Activated T-cell treated with anti-CD3 and anti-CD28 coated beads, Interleukin-2, amount 50 U/mL, for 72 hours (primary cell): ENCODE measurements around the gene GNA14. TPM values are rescaled to one million over a fixed set of nuclear protein-coding genes. Genes with fewer than 3 reads are reported as not detected.

Experiments
- ATAC-seq, 2 donors: fragments of 150-1000 bp; cut with Tn5 transposase; replicated peaks in 1 of 2; 2 replicates each; pipeline ENCODE4 v1.10.0; 2021; ENCODE audit warnings: moderate library complexity in 2 of 2, mild to moderate bottlenecking in 1 of 2
- DNase-seq, 2 donors: peaks; one replicate each; pipeline ENCODE4 v3.0.0; 2021 to 2022; ENCODE audit warnings: mixed read lengths in 1 of 2
- H3K27ac Mint-ChIP-seq: one replicate; pipeline ENCODE4 v1.8.0; 2022; ENCODE audit warnings: mild to moderate bottlenecking, moderate library complexity, mixed read lengths
- H3K27me3 Mint-ChIP-seq: one replicate; pipeline ENCODE4 v1.8.0; 2022; ENCODE audit warnings: low read depth, mixed read lengths
- H3K36me3 Mint-ChIP-seq, 2 donors: one replicate each; pipeline ENCODE4 v1.8.0; 2022; ENCODE audit warnings: mixed read lengths in 2 of 2, mild to moderate bottlenecking in 1 of 2; ENCODE audit not compliant: insufficient read depth in 2 of 2
- H3K4me1 Mint-ChIP-seq: one replicate; pipeline ENCODE4 v1.8.0; 2022; ENCODE audit warnings: low read depth, mixed read lengths
- H3K4me3 Mint-ChIP-seq, 2 donors: one replicate each; pipeline ENCODE4 v1.8.0; 2022; ENCODE audit warnings: mild to moderate bottlenecking in 2 of 2, mixed read lengths in 2 of 2, moderate library complexity in 2 of 2
- H3K9me3 Mint-ChIP-seq, 2 donors: one replicate each; pipeline ENCODE4 v1.8.0; 2022; ENCODE audit warnings: mixed read lengths in 2 of 2
- total RNA-seq, 2 donors: library from RNA; stranded (reverse); gene quantifications; one replicate each; pipeline ENCODE4 v1.2.3, GENCODE V29; 2022

The GNA14 gene
- total RNA-seq, 2 donors from 2014 or later, result 0.29 TPM; not detected in 1

DNA sequence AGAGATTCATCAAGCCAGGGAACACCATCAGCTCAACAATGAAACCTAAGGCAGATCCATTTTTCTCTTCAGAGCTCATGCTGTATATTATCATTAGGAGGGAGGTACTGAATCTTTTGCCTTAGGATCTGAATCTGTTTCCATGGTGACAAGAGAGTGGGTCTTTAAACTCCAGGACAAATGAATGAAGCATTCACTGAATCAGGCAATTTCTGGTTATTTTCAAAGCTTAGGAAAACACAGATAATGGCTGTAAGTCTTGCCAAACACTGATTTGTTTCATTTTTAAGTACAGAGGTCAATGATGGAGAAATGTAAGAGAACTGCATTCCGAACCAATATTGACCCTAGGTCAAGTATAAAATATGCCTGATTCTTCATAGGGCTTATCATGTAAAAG is 84.9 kb downstream of the GNA14 start:
- peaks cover 8% of the 10 kb centered on the region for H3K4me1 Mint-ChIP-seq
- no peak overlapping the region for H3K27ac Mint-ChIP-seq
- no peaks in the 10 kb centered on the region for H3K36me3 Mint-ChIP-seq
- H3K27me3 Mint-ChIP-seq, result peaks cover 37% of the 10 kb centered on the region
- H3K9me3 Mint-ChIP-seq, result no peaks in the 10 kb centered on the region
- H3K4me3 Mint-ChIP-seq, result no peak overlapping the region
- ATAC-seq (no peak), DNase-seq (no peak)

DNA sequence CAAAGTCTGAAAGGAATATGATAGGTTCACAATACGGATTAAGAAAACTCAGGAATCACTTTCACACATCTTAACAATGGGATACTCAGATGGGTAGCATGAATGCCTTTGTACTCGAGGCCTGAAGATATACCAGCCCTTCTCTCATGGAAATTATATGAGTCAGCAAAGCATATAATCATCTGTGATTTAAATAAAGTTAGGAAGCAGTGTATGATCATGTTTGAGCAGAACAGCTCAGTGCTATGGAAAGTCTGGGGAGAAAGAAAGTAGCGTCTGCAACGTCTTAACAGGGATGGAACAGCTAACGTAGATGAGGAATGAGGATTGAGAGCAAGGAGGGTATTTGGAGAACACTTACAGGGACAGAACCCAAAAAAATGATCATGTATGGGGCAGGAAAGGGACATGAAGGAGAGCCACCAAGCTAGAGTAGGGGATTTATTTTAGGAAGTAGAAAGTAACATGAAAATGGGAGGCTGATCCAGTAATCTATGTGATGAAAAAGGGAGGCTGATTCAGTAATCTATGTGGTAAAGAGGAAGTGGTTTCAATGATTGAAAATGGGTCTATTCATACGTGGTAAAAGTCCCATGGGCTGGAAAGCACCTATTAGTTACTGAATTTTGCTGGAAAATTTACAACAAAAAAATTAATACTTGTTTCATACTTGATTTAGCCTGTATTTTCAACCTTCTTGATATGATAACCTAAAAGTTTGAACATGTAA is 85.9 kb downstream of the GNA14 start:
- ATAC-seq, result no peak
- no peak overlapping the region for H3K27ac Mint-ChIP-seq
- no peaks in the 10 kb centered on the region for H3K9me3 Mint-ChIP-seq

GRCh38 chr9:77561331-77562018 is 86.6 kb downstream of the GNA14 start:
- no peak for ATAC-seq
- no peak overlapping the region for H3K27ac Mint-ChIP-seq
- H3K9me3 Mint-ChIP-seq, result no peaks in the 10 kb centered on the region
- H3K4me1 Mint-ChIP-seq, result peaks cover 8% of the 10 kb centered on the region
- H3K36me3 Mint-ChIP-seq, result no peaks in the 10 kb centered on the region
- H3K27me3 Mint-ChIP-seq, result peaks cover 24% of the 10 kb centered on the region
- no peak for DNase-seq
- no peak overlapping the region for H3K4me3 Mint-ChIP-seq

More for the DNA sequence above, 85.9 kb downstream of the GNA14 start:
- DNase-seq, result no peak
- H3K27me3 Mint-ChIP-seq, result peaks cover 27% of the 10 kb centered on the region
- H3K4me1 Mint-ChIP-seq, result peaks cover 8% of the 10 kb centered on the region
- H3K36me3 Mint-ChIP-seq, result no peaks in the 10 kb centered on the region
- no peak overlapping the region for H3K4me3 Mint-ChIP-seq

DNA sequence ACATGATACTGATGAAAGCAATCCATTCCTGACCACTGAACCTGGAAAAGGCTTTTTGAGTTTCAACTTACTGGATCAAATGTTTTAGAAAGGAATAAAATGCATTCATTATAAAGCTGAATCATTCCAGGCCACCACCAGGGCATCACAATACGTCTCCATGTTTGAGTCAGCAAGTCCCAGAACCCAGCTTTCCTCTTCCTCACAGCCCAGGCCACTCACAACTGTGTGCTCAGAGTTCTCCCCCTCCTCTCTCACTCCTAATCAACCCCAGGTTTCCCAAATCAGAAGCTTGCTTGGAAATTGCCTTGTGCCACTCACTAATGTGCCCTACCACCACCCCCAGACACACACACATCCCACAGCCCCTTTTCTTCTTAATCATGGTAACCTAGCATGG is 91.7 kb downstream of the GNA14 start:
- H3K36me3 Mint-ChIP-seq, result no peaks in the 10 kb centered on the region
- ATAC-seq (no peak), DNase-seq (no peak)
- H3K9me3 Mint-ChIP-seq, result no peaks in the 10 kb centered on the region
- no peak overlapping the region for H3K4me3 Mint-ChIP-seq
- peaks cover 10% of the 10 kb centered on the region for H3K27me3 Mint-ChIP-seq
- H3K27ac Mint-ChIP-seq, result no peak overlapping the region
- no peaks in the 10 kb centered on the region for H3K4me1 Mint-ChIP-seq

- no peak overlapping the region for H3K27ac Mint-ChIP-seq
- H3K4me3 Mint-ChIP-seq, result no peak overlapping the region
- H3K27me3 Mint-ChIP-seq, result peaks cover 14% of the 10 kb centered on the region
- no peaks in the 10 kb centered on the region for H3K36me3 Mint-ChIP-seq
- DNase-seq, result no peak
- H3K4me1 Mint-ChIP-seq, result no peaks in the 10 kb centered on the region
- H3K9me3 Mint-ChIP-seq, result no peaks in the 10 kb centered on the region
- no peak for ATAC-seq
Measured at GRCh38 chr9:77554586-77555105, 93.5 kb downstream of the GNA14 start.

- DNase-seq, result no peak
- peaks cover 3 to 5% of the 10 kb centered on the region in 2 donors for H3K9me3 Mint-ChIP-seq
- ATAC-seq, result no peak
- H3K36me3 Mint-ChIP-seq, result no peaks in the 10 kb centered on the region
- H3K4me1 Mint-ChIP-seq, result no peaks in the 10 kb centered on the region
- H3K27ac Mint-ChIP-seq, result no peak overlapping the region
- no peak overlapping the region for H3K4me3 Mint-ChIP-seq
- peaks cover 15% of the 10 kb centered on the region for H3K27me3 Mint-ChIP-seq
Measured at GRCh38 chr9:77547106-77547730, 100.9 kb downstream of the GNA14 start.

DNA sequence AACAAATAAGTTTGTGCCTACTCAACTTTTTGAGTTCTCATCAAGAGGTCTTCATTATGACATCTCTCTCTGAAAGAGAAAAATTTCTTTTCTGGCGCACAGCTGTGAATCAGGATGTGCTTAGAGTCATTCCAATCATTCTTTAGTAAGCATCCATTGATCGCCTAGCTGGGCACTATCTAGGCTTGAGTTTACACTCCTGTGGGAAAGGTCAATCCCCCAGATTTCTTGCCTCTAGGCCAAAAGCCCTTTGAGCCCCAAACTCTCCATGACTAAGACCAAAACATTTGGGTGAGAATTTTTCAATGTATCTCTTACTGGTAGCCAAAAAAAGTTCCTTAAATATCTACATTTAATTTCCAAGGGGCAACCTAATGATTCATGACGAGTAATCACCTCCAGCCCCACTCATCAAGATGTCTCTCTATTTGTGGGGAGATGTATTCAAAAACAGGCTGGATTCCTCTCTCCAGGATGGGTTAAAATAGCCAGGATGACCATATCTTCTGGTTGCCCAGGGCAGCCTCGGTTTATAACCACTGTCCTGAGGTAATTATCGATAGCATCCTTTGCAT is 101.7 kb downstream of the GNA14 start:
- Mint-ChIP-seq H3K27ac (no peak overlapping the region), H3K9me3 (peaks cover 6 to 8% of the 10 kb centered on the region in 2 donors), H3K4me1 (no peaks in the 10 kb centered on the region), H3K27me3 (peaks cover 15% of the 10 kb centered on the region), H3K36me3 (peaks cover 1 to 2% of the 10 kb centered on the region in 2 donors), H3K4me3 (no peak overlapping the region)
- DNase-seq, result no peak
- no peak for ATAC-seq

DNA sequence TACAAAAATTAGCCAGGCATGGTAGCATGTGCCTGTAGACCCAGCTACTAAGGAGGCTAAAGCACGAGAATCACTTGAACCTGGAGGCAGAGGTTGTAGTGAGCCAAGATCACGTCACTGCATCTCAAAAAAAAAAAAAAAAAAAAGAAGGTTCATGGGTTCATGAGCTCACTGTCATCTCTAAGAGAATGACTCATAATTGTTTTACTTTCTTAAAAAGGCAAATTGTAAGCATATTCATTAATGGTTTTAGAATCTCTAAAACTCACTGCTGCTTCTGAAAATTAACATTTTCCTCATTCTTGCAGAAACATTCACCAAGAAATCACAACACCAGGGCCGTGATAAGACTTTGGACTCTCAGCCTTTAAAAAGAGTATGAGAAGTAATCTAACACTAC is 103.6 kb downstream of the GNA14 start:
- Mint-ChIP-seq H3K36me3 (peaks cover 1 to 4% of the 10 kb centered on the region in 2 donors), H3K4me1 (no peaks in the 10 kb centered on the region), H3K27me3 (peaks cover 9% of the 10 kb centered on the region), H3K9me3 (peaks cover 13 to 17% of the 10 kb centered on the region in 2 donors), H3K27ac (no peak overlapping the region), H3K4me3 (no peak overlapping the region)
- DNase-seq (no peak), ATAC-seq (no peak)

DNA sequence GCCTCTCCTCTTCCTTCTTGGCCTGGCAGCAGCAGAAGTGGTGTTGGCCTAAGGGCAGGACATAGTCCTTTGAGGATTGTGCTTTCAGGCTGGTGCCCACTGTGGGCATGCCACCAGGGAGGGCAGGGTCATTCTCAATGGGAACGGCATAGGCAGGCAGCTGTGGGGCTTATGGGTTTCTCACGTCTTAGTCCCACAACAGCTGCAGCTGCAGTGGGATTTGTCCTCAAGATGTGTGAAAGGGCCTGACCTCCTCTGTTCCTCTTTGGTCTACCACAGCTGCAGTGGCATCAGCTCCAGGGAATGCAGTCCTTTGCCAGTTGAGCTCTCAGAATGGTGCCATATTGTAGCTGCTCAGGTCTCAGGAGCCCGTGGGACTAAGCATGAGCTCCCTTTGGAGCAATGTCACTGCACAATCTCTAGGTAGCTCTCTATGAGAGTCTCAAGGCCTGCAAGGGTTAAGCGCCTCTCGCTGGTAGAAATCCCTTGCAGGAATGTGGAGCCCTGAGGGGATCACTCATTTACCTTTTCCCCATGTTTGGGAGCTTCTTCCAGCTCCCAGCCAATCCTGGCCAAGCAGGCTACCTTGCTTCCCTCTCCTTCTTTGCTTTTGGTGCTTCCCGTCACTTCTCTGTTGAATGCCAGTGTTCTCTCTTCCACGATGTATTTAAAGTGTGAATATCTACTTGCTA is 104.8 kb downstream of the GNA14 start:
- Mint-ChIP-seq H3K27me3 (peaks cover 9% of the 10 kb centered on the region), H3K9me3 (peaks cover 13 to 20% of the 10 kb centered on the region in 2 donors), H3K27ac (no peak overlapping the region), H3K36me3 (peaks cover 1 to 4% of the 10 kb centered on the region in 2 donors), H3K4me1 (no peaks in the 10 kb centered on the region), H3K4me3 (no peak overlapping the region)
- DNase-seq, result no peak
- no peak for ATAC-seq

- H3K4me3 Mint-ChIP-seq, result no peak overlapping the region
- ATAC-seq (no peak), DNase-seq (no peak)
- H3K36me3 Mint-ChIP-seq, result peaks cover 1 to 4% of the 10 kb centered on the region in 2 donors
- H3K27ac Mint-ChIP-seq, result no peak overlapping the region
- H3K27me3 Mint-ChIP-seq, result peaks cover 9% of the 10 kb centered on the region
- H3K9me3 Mint-ChIP-seq, result peaks cover 13 to 20% of the 10 kb centered on the region in 2 donors
- H3K4me1 Mint-ChIP-seq, result no peaks in the 10 kb centered on the region
Measured at GRCh38 chr9:77541600-77541999, 106.5 kb downstream of the GNA14 start.

DNA sequence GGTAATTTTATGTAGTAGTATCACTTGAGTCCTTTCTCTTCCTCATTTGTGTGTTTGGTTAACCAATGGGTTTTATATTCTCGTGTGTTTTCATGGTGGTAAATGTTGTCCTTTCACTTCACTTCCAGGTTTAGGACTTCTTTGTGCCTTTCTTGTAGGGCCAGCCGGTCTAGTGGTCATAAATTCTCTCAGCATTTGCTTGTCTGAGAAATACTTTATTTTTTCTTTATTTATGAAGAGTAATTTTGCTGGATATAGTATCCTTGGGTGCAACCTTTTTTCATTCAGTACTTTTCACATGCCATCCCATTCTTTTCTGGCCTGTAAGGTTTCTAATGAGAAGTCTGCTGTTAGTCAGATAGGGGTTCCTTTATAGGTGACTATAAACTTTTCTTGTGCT is 107.1 kb downstream of the GNA14 start:
- peaks cover 1 to 4% of the 10 kb centered on the region in 2 donors for H3K36me3 Mint-ChIP-seq
- no peaks in the 10 kb centered on the region for H3K4me1 Mint-ChIP-seq
- H3K27me3 Mint-ChIP-seq, result peaks cover 4% of the 10 kb centered on the region
- H3K27ac Mint-ChIP-seq, result no peak overlapping the region
- H3K9me3 Mint-ChIP-seq, result peaks cover 11 to 20% of the 10 kb centered on the region in 2 donors
- ATAC-seq (no peak), DNase-seq (no peak)
- H3K4me3 Mint-ChIP-seq, result no peak overlapping the region

- no peak overlapping the region for H3K4me3 Mint-ChIP-seq
- DNase-seq (no peak), ATAC-seq (no peak)
- peaks cover 0 to 2% of the 10 kb centered on the region in 2 donors for H3K9me3 Mint-ChIP-seq
- no peak overlapping the region for H3K27ac Mint-ChIP-seq
- H3K36me3 Mint-ChIP-seq, result no peaks in the 10 kb centered on the region
- H3K27me3 Mint-ChIP-seq, result no peaks in the 10 kb centered on the region
- no peaks in the 10 kb centered on the region for H3K4me1 Mint-ChIP-seq
Measured at GRCh38 chr9:77534376-77535057, 113.6 kb downstream of the GNA14 start.
